Fibroblast of villous mesenchyme (primary cell): ENCODE measurements around the gene LRR1. TPM values are rescaled to one million over a fixed set of nuclear protein-coding genes. Genes with fewer than 3 reads are reported as not detected.

Experiments
- DNase-seq: peaks from one replicate; pipeline ENCODE4 v3.0.0-alpha.2; 2010; ENCODE audit warnings: low read depth
- H3K4me3 ChIP-seq: 2 replicates; pipeline ENCODE4 v1.5.1; 2011; ENCODE audit warnings: low read depth, mild to moderate bottlenecking, low read length
- total RNA-seq: library from RNA; depleted of rRNA; stranded (reverse); fragments of >200 nt; gene quantifications from 2 replicates; pipeline ENCODE4 v1.2.3, GENCODE V29; 2012
- TF ChIP-seq, protein P1 (sequence below): IDR thresholded peaks from 2 replicates; pipeline ENCODE4 v1.5.1; 2012; ENCODE audit warnings: low read depth, mild to moderate bottlenecking, low read length; ENCODE audit not compliant: insufficient read depth

Gene LRR1
- total RNA-seq, 1 donor, result 26.8 TPM

DNA sequence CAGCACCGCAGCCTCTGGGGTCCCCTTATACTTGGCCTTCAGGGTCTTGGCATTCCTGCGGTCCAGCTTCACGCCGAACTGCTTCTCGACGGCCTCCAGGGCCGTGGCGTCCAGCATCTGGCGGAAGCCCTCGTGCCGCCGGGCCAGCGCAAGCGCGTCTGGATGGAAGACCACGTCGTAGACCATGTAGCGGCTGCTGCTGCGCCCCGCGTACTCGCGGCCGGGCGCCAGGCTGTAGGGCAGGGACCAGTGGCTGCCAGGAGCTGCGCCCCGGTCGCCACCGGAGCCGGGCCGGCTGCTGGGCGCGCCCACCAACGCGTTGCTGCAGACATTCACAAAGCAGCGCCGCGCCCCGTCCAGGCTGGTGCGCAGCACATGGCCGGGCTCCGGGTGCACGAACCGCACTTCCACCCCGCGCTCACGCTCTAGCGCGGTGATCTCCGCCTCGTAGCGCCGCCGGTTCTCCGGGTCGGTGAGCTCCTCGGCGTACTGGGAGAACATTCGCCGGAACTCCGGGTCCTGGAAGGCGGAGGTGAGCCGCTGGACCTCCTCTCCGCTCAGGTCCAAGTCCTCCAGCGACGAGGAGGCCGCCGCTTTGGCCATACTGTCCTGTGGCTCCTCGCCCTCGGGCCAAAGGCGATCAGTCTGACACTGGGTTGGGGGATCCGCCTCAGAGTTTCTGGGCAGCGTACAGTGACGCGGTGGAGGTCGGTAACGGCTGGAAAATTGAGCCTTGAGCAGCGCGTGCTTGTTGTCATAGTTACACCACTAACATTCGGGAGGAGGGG lies 36.0 kb downstream of the LRR1 start, which contains the start of gene DNAAF2:
TSS of gene DNAAF2 (minus strand) at position 698 of the 788 bp plus-strand sequence. CDS start at position 603, 95 bp downstream.
- DNase-seq, result peak; percentile 83
- TF ChIP-seq, protein P1, sequence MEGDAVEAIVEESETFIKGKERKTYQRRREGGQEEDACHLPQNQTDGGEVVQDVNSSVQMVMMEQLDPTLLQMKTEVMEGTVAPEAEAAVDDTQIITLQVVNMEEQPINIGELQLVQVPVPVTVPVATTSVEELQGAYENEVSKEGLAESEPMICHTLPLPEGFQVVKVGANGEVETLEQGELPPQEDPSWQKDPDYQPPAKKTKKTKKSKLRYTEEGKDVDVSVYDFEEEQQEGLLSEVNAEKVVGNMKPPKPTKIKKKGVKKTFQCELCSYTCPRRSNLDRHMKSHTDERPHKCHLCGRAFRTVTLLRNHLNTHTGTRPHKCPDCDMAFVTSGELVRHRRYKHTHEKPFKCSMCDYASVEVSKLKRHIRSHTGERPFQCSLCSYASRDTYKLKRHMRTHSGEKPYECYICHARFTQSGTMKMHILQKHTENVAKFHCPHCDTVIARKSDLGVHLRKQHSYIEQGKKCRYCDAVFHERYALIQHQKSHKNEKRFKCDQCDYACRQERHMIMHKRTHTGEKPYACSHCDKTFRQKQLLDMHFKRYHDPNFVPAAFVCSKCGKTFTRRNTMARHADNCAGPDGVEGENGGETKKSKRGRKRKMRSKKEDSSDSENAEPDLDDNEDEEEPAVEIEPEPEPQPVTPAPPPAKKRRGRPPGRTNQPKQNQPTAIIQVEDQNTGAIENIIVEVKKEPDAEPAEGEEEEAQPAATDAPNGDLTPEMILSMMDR, result no peak
- peak within 1 kb of the TSS; percentile 87 for H3K4me3 ChIP-seq

- DNase-seq, result no peak
- TF ChIP-seq, protein P1, result no peak
- no peak overlapping the region for H3K4me3 ChIP-seq
Observed at GRCh38 chr14:49636866-49637265, 38.1 kb downstream of the LRR1 start.

- no peak overlapping the region for H3K4me3 ChIP-seq
- TF ChIP-seq, protein P1, result no peak
- DNase-seq, result no peak
Observed at GRCh38 chr14:49637534-49638078, 38.9 kb downstream of the LRR1 start.

- no peak for DNase-seq
- H3K4me3 ChIP-seq, result no peak overlapping the region
- TF ChIP-seq, protein P1, result no peak
Observed at GRCh38 chr14:49640540-49641417, 42.0 kb downstream of the LRR1 start.

DNA sequence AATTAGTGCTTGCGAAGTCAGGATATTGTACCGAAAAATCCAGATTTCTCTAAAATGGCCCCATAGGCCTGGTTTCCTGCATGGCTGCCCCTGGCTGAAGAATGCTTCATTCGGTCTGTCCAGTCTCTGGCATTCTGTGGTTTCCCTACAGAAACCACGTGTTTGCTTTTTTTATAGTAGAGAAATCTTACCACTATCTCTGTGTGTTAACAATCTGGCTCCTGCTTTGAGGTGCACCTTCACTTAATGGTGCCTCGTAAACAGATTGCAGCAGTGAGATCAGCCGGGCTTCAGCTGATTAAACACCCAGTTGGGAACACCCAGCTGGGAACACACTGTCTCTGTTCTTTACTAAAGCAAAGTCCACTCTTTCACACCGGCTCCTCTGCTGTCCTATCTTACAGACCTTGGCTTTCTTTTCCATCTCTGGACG lies 43.0 kb downstream of the LRR1 start:
- H3K4me3 ChIP-seq, result peak overlapping the region; percentile 10
- TF ChIP-seq, protein P1, result no peak
- peak; percentile 91 for DNase-seq

GRCh38 chr14:49642163-49642562 lies 43.4 kb downstream of the LRR1 start:
- peak overlapping the region; percentile 10 for H3K4me3 ChIP-seq
- DNase-seq, result no peak
- TF ChIP-seq, protein P1, result no peak
